Measurements from ENCODE around the gene LRPAP1.
"Not testable (repeated sequence)": the region's sequence is repeated elsewhere in the genome, so short reads cannot be mapped to it uniquely, and the experiment has no call there.

- TF ChIP-seq POLR2A (IDR thresholded peaks at IDR 0.05); CTCF (IDR thresholded peaks at IDR 0.05 in 8 of 11, conservative IDR thresholded peaks at IDR 0.05 in 3 of 11): not testable (repeated sequence)
Observed at GRCh38 chr4:3538906-3539305, 6.7 kb upstream of the LRPAP1 start.

All from spleen (tissue), 7 donors.